Tibial nerve (tissue), 4 donors: ENCODE measurements around the gene FLYWCH2.
"Not testable (repeated sequence)": the region's sequence is repeated elsewhere in the genome, so short reads cannot be mapped to it uniquely, and the experiment has no call there.

Experiments used
- EP300 ChIP-seq, 2 donors: sonication (generic); formaldehyde crosslinking; IDR thresholded peaks; one replicate each; pipeline ENCODE4 v1.6.1; 2017; ENCODE audit warnings: antibody characterized with exemption in 2 of 2, mild to moderate bottlenecking in 1 of 2
- POLR2A ChIP-seq, 2 donors: fragments of 450-650 bp; IDR thresholded peaks; one replicate each; pipeline ENCODE4 v1.6.1; 2017; ENCODE audit warnings: antibody characterized with exemption in 2 of 2, mild to moderate bottlenecking in 2 of 2, moderate library complexity in 2 of 2
- TF ChIP-seq, protein P1 (sequence below), 5 experiments: fragments of 200-600 bp in 3 of 5; fragments of 450-650 bp in 2 of 5; sonication (generic) in 3 of 5; IDR thresholded peaks; one replicate each; pipeline ENCODE4 v1.5.1; 2016 to 2019; ENCODE audit warnings: antibody characterized with exemption in 5 of 5, mild to moderate bottlenecking in 3 of 5, moderate library complexity in 2 of 5

DNA sequence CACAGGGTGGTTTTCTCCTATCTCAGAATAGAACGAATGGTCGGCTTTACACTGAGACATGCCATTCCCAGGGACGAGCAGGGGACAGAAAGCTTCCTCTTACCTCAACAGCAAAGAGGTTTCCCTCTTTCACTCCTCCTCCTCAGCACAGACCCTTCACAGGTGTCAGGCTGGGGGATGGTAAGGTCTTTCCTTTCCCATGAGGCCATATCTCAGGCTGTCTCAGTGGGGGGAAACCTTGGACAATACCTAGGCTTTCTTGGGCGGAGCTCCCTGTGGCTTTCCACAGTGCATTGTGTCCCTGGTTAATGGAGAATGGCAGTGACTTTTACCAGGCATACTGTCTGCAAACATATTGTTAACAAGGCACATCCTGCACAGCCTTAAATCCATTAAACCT lies 45.1 kb downstream of the FLYWCH2 start:
- TF ChIP-seq POLR2A, EP300 (IDR thresholded peaks at IDR 0.05): not testable (repeated sequence)
- TF ChIP-seq, protein P1, sequence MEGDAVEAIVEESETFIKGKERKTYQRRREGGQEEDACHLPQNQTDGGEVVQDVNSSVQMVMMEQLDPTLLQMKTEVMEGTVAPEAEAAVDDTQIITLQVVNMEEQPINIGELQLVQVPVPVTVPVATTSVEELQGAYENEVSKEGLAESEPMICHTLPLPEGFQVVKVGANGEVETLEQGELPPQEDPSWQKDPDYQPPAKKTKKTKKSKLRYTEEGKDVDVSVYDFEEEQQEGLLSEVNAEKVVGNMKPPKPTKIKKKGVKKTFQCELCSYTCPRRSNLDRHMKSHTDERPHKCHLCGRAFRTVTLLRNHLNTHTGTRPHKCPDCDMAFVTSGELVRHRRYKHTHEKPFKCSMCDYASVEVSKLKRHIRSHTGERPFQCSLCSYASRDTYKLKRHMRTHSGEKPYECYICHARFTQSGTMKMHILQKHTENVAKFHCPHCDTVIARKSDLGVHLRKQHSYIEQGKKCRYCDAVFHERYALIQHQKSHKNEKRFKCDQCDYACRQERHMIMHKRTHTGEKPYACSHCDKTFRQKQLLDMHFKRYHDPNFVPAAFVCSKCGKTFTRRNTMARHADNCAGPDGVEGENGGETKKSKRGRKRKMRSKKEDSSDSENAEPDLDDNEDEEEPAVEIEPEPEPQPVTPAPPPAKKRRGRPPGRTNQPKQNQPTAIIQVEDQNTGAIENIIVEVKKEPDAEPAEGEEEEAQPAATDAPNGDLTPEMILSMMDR (IDR thresholded peaks at IDR 0.05) = not testable (repeated sequence)
